T-helper 2 cell (primary cell): ENCODE measurements around the gene RWDD4.

Experiments
- DNase-seq, 5 experiments: peaks; one replicate each; pipeline versions ENCODE4 v3.0.0 to v3.0.0-alpha.2; 2012 to 2022

RWDD4 gene

GRCh38 chr4:183599284-183599683 is 59.7 kb downstream of the RWDD4 start:
- DNase-seq, result no peak

GRCh38 chr4:183596067-183596757 is 62.8 kb downstream of the RWDD4 start:
- no peak for DNase-seq

GRCh38 chr4:183594823-183595222 is 64.2 kb downstream of the RWDD4 start:
- no peak for DNase-seq

GRCh38 chr4:183591301-183591700 is 67.7 kb downstream of the RWDD4 start:
- DNase-seq, result no peak
